GM18858 (cell line): ENCODE results near the gene ARFIP2.

Source experiments
- ATAC-seq: cut with Tn5 transposase; IDR thresholded peaks from one replicate; pipeline ENCODE4 v1.9.1; 2021; ENCODE audit not compliant: unreplicated experiment

The ARFIP2 gene

DNA sequence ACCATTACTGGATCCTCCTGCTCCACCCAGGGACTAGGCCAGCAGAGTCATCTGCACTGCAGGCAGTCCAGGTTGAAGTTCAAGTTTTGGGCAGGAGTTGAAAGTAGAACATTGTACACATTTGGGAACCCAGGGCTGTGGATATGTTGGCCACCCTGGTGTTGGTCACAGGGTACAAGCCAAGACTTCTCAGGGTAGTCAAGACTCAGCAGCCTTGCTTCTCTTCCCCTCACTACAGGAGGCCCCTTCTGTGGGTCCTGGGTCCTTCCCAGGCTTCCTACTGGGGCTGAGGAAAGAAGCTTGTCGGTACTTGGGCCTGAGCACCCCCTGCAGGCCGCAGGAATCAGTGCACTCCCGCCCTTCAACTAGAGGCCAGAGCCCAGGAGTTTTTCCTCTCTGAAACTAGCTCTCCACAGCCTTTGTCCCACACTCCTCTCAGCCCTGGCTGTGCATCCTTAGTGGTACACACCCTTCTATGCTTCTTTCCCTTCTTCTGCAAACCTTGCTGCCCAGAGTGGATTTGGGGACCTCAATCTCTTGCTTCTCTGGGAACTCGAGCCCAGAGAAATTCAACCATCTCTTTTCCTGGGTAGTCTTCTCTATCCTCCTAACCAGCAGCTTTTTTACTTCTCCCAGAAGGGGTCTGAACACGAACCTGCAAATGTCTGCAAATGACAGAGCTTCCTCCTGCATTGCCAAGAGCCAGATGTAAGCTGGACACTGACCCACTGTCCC, 37.7 kb downstream of the ARFIP2 start:
- ATAC-seq, result peak; percentile 58

- ATAC-seq, result no peak
Measured at GRCh38 chr11:6442441-6442840, 38.7 kb downstream of the ARFIP2 start.

- no peak for ATAC-seq
Measured at GRCh38 chr11:6440906-6441358, 40.2 kb downstream of the ARFIP2 start, which contains the start of gene HPX. Gene HPX, minus strand, starts transcription at chr11:6440987. Its CDS starts 24 bp downstream, at chr11:6440963.

DNA sequence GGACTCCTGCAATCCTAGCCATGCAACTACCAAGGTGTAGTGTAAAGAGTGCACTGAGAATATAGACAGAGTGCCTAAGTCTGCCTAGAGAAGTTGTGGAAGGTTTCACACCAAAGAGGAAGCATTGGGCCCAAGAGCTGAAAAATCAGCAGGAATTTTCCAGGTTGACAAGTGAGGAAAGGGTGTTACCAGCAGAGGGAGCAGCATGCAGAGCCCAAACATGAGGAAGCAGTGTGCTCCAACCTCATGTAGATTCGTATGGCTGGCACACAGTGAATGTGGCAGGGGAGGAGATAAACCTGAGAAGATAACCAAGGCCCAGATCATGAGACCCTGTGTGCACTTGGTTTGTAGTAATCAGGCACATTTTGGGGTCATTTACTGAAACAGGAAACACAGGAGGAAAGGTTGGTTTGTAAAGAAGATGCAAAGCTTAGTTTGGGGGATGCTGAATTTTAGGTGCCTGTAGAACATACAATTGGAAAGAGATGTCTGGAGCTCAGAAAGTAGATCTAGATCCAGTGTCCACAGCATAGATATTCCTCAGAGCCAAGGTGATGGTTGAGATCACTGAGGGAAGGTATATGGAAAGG, 42.1 kb downstream of the ARFIP2 start:
- ATAC-seq, result no peak

GRCh38 chr11:6437993-6438392, 43.1 kb downstream of the ARFIP2 start:
- ATAC-seq, result no peak

GRCh38 chr11:6437423-6437822, 43.7 kb downstream of the ARFIP2 start:
- no peak for ATAC-seq

- peak; percentile 40 for ATAC-seq
Measured at GRCh38 chr11:6433998-6434660, 47.0 kb downstream of the ARFIP2 start.

- ATAC-seq, result no peak
Measured at GRCh38 chr11:6431861-6432260, 49.3 kb downstream of the ARFIP2 start.

GRCh38 chr11:6427516-6427915, 53.6 kb downstream of the ARFIP2 start:
- ATAC-seq, result no peak
